Breast epithelium (tissue), 4 donors: Measurements from ENCODE around the gene HVCN1. TPM values are rescaled to one million over a fixed set of nuclear protein-coding genes. Genes with fewer than 3 reads are reported as not detected.

ENCODE experiments used
- DNase-seq, 2 donors: peaks; one replicate each; pipeline ENCODE4 v3.0.0-alpha.2; 2019; ENCODE audit warnings: low spot score in 2 of 2
- H3K27ac ChIP-seq, 2 donors: fragments of 200-600 bp; sonication (generic) in 1 of 2; one replicate each; pipeline ENCODE4 v1.5.1; 2016 to 2019; ENCODE audit warnings: mild to moderate bottlenecking in 1 of 2
- H3K27me3 ChIP-seq, 2 donors: fragments of 200-600 bp; sonication (generic) in 1 of 2; one replicate each; pipeline versions ENCODE4 v1.5.1 to v1.6.0; 2017 to 2019; ENCODE audit warnings: control low read depth in 1 of 2, mild to moderate bottlenecking in 1 of 2
- H3K36me3 ChIP-seq: fragments of 200-600 bp; one replicate; pipeline ENCODE4 v1.5.1; 2019
- H3K4me1 ChIP-seq, 2 donors: fragments of 200-600 bp; sonication (generic); one replicate each; pipeline ENCODE4 v1.5.1; 2016 to 2019; ENCODE audit warnings: control low read depth in 1 of 2
- H3K4me3 ChIP-seq, 3 donors: fragments of 200-600 bp; sonication (generic); 1 replicate in 2 of 3; 2 replicates in 1 of 3; pipeline ENCODE4 v1.5.1; 2016 to 2019; ENCODE audit warnings: mild to moderate bottlenecking in 3 of 3, moderate library complexity in 2 of 3
- H3K9me3 ChIP-seq, 2 donors: fragments of 200-600 bp; sonication (generic) in 1 of 2; one replicate each; pipeline ENCODE4 v1.5.1; 2016 to 2019; ENCODE audit warnings: control low read depth in 1 of 2
- CTCF ChIP-seq, 3 donors: fragments of 450-650 bp; IDR thresholded peaks; one replicate each; pipeline ENCODE4 v1.5.1; 2016 to 2017; ENCODE audit warnings: antibody characterized with exemption in 3 of 3, mild to moderate bottlenecking in 3 of 3, moderate library complexity in 3 of 3
- POLR2A ChIP-seq: fragments of 450-650 bp; IDR thresholded peaks from one replicate; pipeline ENCODE4 v1.6.1; 2016; ENCODE audit warnings: antibody characterized with exemption, mild to moderate bottlenecking, moderate library complexity
- POLR2AphosphoS5 ChIP-seq, 3 donors: sonication (generic); formaldehyde crosslinking; IDR thresholded peaks; one replicate each; pipeline ENCODE4 v1.6.1; 2017; ENCODE audit warnings: antibody characterized with exemption in 3 of 3
- intact Hi-C: fragments of 100-400 bp; cut with DNase I; formaldehyde crosslinking; loops from one replicate; pipeline ENCODE4 v1.15.1; 2023; ENCODE audit warnings: low total_unique reads
- total RNA-seq, 3 donors: library from RNA; depleted of rRNA; stranded (reverse); fragments of >200 nt; gene quantifications; one replicate each; pipeline ENCODE4 v1.1.0, GENCODE V29; 2016

Gene HVCN1
- total RNA-seq, 3 donors from 2014 or later = 2.6 to 16.6 (median 7.6) TPM

GRCh38 chr12:110647631-110648040 is 41.3 kb downstream of the HVCN1 start:
- no peak for DNase-seq
- no peaks in the 10 kb centered on the region for H3K9me3 ChIP-seq
- H3K27me3 ChIP-seq = no peaks in the 10 kb centered on the region
- no peaks in the 10 kb centered on the region for H3K4me1 ChIP-seq
- H3K36me3 ChIP-seq = peaks cover 6% of the 10 kb centered on the region
- no peak overlapping the region for H3K4me3 ChIP-seq
- H3K27ac ChIP-seq = no peak overlapping the region
- TF ChIP-seq POLR2A (no peak), CTCF (IDR thresholded peaks at IDR 0.05) (no peak), POLR2AphosphoS5 (IDR thresholded peaks at IDR 0.05) (no peak)
- intact Hi-C loops = no loop called here

GRCh38 chr12:110641521-110641920 is 47.4 kb downstream of the HVCN1 start:
- no peak for DNase-seq
- Histone ChIP-seq H3K36me3 (no peaks in the 10 kb centered on the region), H3K27ac (no peak overlapping the region), H3K4me1 (no peaks in the 10 kb centered on the region), H3K27me3 (no peaks in the 10 kb centered on the region), H3K4me3 (no peak overlapping the region), H3K9me3 (no peaks in the 10 kb centered on the region)
- intact Hi-C loops = no loop called here
- TF ChIP-seq CTCF (IDR thresholded peaks at IDR 0.05) (no peak), POLR2AphosphoS5 (IDR thresholded peaks at IDR 0.05) (no peak), POLR2A (no peak)

- no peak for DNase-seq
- H3K9me3 ChIP-seq = no peaks in the 10 kb centered on the region
- H3K4me3 ChIP-seq = no peak overlapping the region
- no peaks in the 10 kb centered on the region for H3K4me1 ChIP-seq
- no peaks in the 10 kb centered on the region for H3K27me3 ChIP-seq
- TF ChIP-seq POLR2AphosphoS5 (IDR thresholded peaks at IDR 0.05) = no peak
- no peak overlapping the region for H3K27ac ChIP-seq
- H3K36me3 ChIP-seq = no peaks in the 10 kb centered on the region
- intact Hi-C loops = no loop called here
Measured at GRCh38 chr12:110640275-110641025, 48.5 kb downstream of the HVCN1 start.

GRCh38 chr12:110639336-110640141 is 49.4 kb downstream of the HVCN1 start:
- no peak for DNase-seq
- H3K27me3 ChIP-seq = no peaks in the 10 kb centered on the region
- H3K36me3 ChIP-seq = no peaks in the 10 kb centered on the region
- H3K27ac ChIP-seq = no peak overlapping the region
- TF ChIP-seq POLR2A (no peak), POLR2AphosphoS5 (IDR thresholded peaks at IDR 0.05) (no peak), CTCF (IDR thresholded peaks at IDR 0.05) (no peak)
- no peaks in the 10 kb centered on the region for H3K9me3 ChIP-seq
- H3K4me1 ChIP-seq = no peaks in the 10 kb centered on the region
- no peak overlapping the region for H3K4me3 ChIP-seq
- intact Hi-C loops = no loop called here

- H3K27ac ChIP-seq = no peak overlapping the region
- no peak for DNase-seq
- intact Hi-C loops = no loop called here
- H3K9me3 ChIP-seq = no peaks in the 10 kb centered on the region
- no peaks in the 10 kb centered on the region for H3K36me3 ChIP-seq
- TF ChIP-seq POLR2AphosphoS5 (IDR thresholded peaks at IDR 0.05) = no peak
- no peaks in the 10 kb centered on the region for H3K4me1 ChIP-seq
- no peaks in the 10 kb centered on the region for H3K27me3 ChIP-seq
- no peak overlapping the region for H3K4me3 ChIP-seq
Measured at GRCh38 chr12:110638796-110639195, 50.1 kb downstream of the HVCN1 start.

GRCh38 chr12:110637869-110638441 is 51.0 kb downstream of the HVCN1 start:
- H3K27ac ChIP-seq = no peak overlapping the region
- intact Hi-C loops = no loop called here
- no peak for DNase-seq
- H3K36me3 ChIP-seq = no peaks in the 10 kb centered on the region
- no peaks in the 10 kb centered on the region for H3K9me3 ChIP-seq
- no peak for TF ChIP-seq POLR2AphosphoS5 (IDR thresholded peaks at IDR 0.05)
- H3K4me1 ChIP-seq = no peaks in the 10 kb centered on the region
- no peaks in the 10 kb centered on the region for H3K27me3 ChIP-seq
- H3K4me3 ChIP-seq = no peak overlapping the region
